CD14-positive monocyte (primary cell): ENCODE results near the gene NOP14. TPM values are rescaled to one million over a fixed set of nuclear protein-coding genes. Genes with fewer than 3 reads are reported as not detected.

Experiments
- DNase-seq, 3 donors: peaks; one replicate each; pipeline ENCODE4 v3.0.0-alpha.2; 2011 to 2022
- H2AFZ ChIP-seq: 2 replicates; pipeline ENCODE4 v1.6.0; 2012; ENCODE audit warnings: mild to moderate bottlenecking, low read depth, low read length, inconsistent platforms; ENCODE audit not compliant: insufficient read depth, poor library complexity, severe bottlenecking
- H3K27ac ChIP-seq, 2 donors: 1 replicate in 1 of 2; 2 replicates in 1 of 2; pipeline ENCODE4 v1.5.1; 2012 to 2013; ENCODE audit warnings: low read length in 2 of 2, control low read depth in 1 of 2, inconsistent platforms in 1 of 2, low read depth in 1 of 2, mild to moderate bottlenecking in 1 of 2
- H3K27me3 ChIP-seq, 2 donors: one replicate each; pipeline versions ENCODE4 v1.6.0 to v1.6.1; 2011 to 2013; ENCODE audit warnings: low read length in 2 of 2; ENCODE audit not compliant: control insufficient read depth in 2 of 2, insufficient read depth in 2 of 2
- H3K36me3 ChIP-seq, 2 donors: replicated peaks in 1 of 2; 1 replicate in 1 of 2; 2 replicates in 1 of 2; pipeline versions ENCODE4 v1.5.1 to v1.6.1; 2012 to 2013; ENCODE audit warnings: low read length in 2 of 2, control low read depth in 1 of 2, inconsistent platforms in 1 of 2, mild to moderate bottlenecking in 1 of 2; ENCODE audit not compliant: insufficient read depth in 2 of 2, control insufficient read depth in 1 of 2
- H3K4me1 ChIP-seq, 2 donors: 1 replicate in 1 of 2; 2 replicates in 1 of 2; pipeline versions ENCODE4 v1.5.1 to v1.6.1; 2012 to 2013; ENCODE audit warnings: low read length in 2 of 2, control low read depth in 1 of 2, inconsistent platforms in 1 of 2, mild to moderate bottlenecking in 1 of 2, moderate library complexity in 1 of 2; ENCODE audit not compliant: insufficient read depth in 2 of 2, control insufficient read depth in 1 of 2
- H3K4me2 ChIP-seq: replicated peaks from 2 replicates; pipeline ENCODE3; 2012; ENCODE audit warnings: low read length, moderate library complexity, mild to moderate bottlenecking; ENCODE audit not compliant: poor library complexity, severe bottlenecking; ENCODE audit errors: extremely low read depth
- H3K4me3 ChIP-seq, 3 experiments: fragments of 200-600 bp in 1 of 3; sonication (generic) in 1 of 3; replicated peaks in 1 of 3; 1 replicate in 2 of 3; 2 replicates in 1 of 3; pipeline ENCODE4 v1.5.1; 2011 to 2013; ENCODE audit warnings: low read length in 3 of 3, mild to moderate bottlenecking in 3 of 3, control low read depth in 2 of 3, low read depth in 2 of 3, inconsistent platforms in 1 of 3, moderate library complexity in 1 of 3
- H3K79me2 ChIP-seq: 2 replicates; pipeline ENCODE4 v1.6.0; 2012; ENCODE audit warnings: mild to moderate bottlenecking, control low read depth, inconsistent platforms, low read length, moderate library complexity; ENCODE audit not compliant: insufficient read depth
- H3K9ac ChIP-seq: 2 replicates; pipeline ENCODE4 v1.6.0; 2017; ENCODE audit warnings: low read length, mild to moderate bottlenecking; ENCODE audit not compliant: insufficient read depth, poor library complexity, severe bottlenecking
- H3K9me3 ChIP-seq, 2 donors: replicated peaks in 1 of 2; 1 replicate in 1 of 2; 2 replicates in 1 of 2; pipeline versions ENCODE4 v1.5.1 to v1.6.1; 2012 to 2013; ENCODE audit warnings: low read length in 2 of 2, control low read depth in 1 of 2; ENCODE audit not compliant: control insufficient read depth in 1 of 2, insufficient read depth in 1 of 2
- H4K20me1 ChIP-seq: 2 replicates; pipeline ENCODE4 v1.6.0; 2012; ENCODE audit warnings: mild to moderate bottlenecking, low read length, control low read depth, moderate library complexity; ENCODE audit not compliant: insufficient read depth
- H3K27ac Mint-ChIP-seq, 7 donors: one replicate each; pipeline ENCODE4 v1.8.0; 2020; ENCODE audit warnings: mild to moderate bottlenecking in 7 of 7, mixed read lengths in 7 of 7, moderate library complexity in 6 of 7, inconsistent platforms in 2 of 7
- H3K27me3 Mint-ChIP-seq, 3 donors: one replicate each; pipeline ENCODE4 v1.8.0; 2021 to 2022; ENCODE audit warnings: low read depth in 3 of 3, mild to moderate bottlenecking in 3 of 3, mixed read lengths in 3 of 3, moderate library complexity in 3 of 3, inconsistent platforms in 1 of 3
- H3K36me3 Mint-ChIP-seq, 2 donors: one replicate each; pipeline ENCODE4 v1.8.0; 2020; ENCODE audit warnings: mixed read lengths in 2 of 2, inconsistent platforms in 1 of 2, mild to moderate bottlenecking in 1 of 2
- H3K4me1 Mint-ChIP-seq: one replicate; pipeline ENCODE4 v1.8.0; 2020; ENCODE audit warnings: mild to moderate bottlenecking, mixed read lengths
- H3K4me3 Mint-ChIP-seq, 2 donors: one replicate each; pipeline ENCODE4 v1.8.0; 2020; ENCODE audit warnings: mild to moderate bottlenecking in 2 of 2, mixed read lengths in 2 of 2, moderate library complexity in 1 of 2
- H3K9me3 Mint-ChIP-seq, 7 donors: one replicate each; pipeline ENCODE4 v1.8.0; 2020 to 2022; ENCODE audit warnings: mixed read lengths in 7 of 7, mild to moderate bottlenecking in 6 of 7, moderate library complexity in 6 of 7, inconsistent platforms in 2 of 7
- CTCF ChIP-seq: fragments of 200-600 bp; IDR thresholded peaks from one replicate; pipeline ENCODE4 v1.8.0; 2022; ENCODE audit warnings: antibody characterized with exemption, mild to moderate bottlenecking
- WGBS: methylation state at CpG from one replicate; pipeline ENCODE4 v1.1.5; 2013; ENCODE audit warnings: missing lambda C conversion rate; ENCODE audit not compliant: insufficient coverage; 5-methylcytosine and 5-hydroxymethylcytosine counted together
- intact Hi-C, 2 donors: fragments of 100-400 bp; cut with micrococcal nuclease; formaldehyde crosslinking; loops; one replicate each; pipeline versions ENCODE4 v1.15.0 to v1.15.1; 2023
- polyA plus RNA-seq, 3 donors: library from polyadenylated mRNA; depleted of rRNA in 1 of 3; unstranded in 2 of 3; stranded (reverse) in 1 of 3; fragments of 300-500 nt in 2 of 3; fragments of >200 nt in 1 of 3; fragmentation: Illumina TruSeq in 2 of 3; gene quantifications; 1 replicate in 2 of 3; 2 replicates in 1 of 3; pipeline ENCODE4 v1.2.3, GENCODE V29; 2012 to 2021

Gene NOP14
- polyA plus RNA-seq, 3 donors, result 3.9 to 6.2 (median 4.3) TPM

GRCh38 chr4:2948895-2949781 lies 14.1 kb downstream of the NOP14 start:
- peaks cover 93 to 98% of the 10 kb centered on the region in 2 donors for H3K36me3 ChIP-seq
- H3K9me3 ChIP-seq, result no peaks in the 10 kb centered on the region
- no peak overlapping the region for H3K4me3 Mint-ChIP-seq
- 96% methylated on average over 3 of the region's 14 CpGs for WGBS
- TF ChIP-seq CTCF, result peak; percentile 20
- H3K27me3 ChIP-seq, result no peaks in the 10 kb centered on the region
- H3K4me1 Mint-ChIP-seq, result no peaks in the 10 kb centered on the region
- peak overlapping the region in 3 of 7 donors; percentile 0 to 46 (median 19) for H3K27ac Mint-ChIP-seq
- H3K27me3 Mint-ChIP-seq, result peaks cover 0 to 2% (median 2%) of the 10 kb centered on the region in 3 donors
- intact Hi-C loops, result no loop called here
- peaks cover 14% of the 10 kb centered on the region for H4K20me1 ChIP-seq
- H3K4me2 ChIP-seq, result no peak overlapping the region
- H3K9ac ChIP-seq, result no peak overlapping the region
- peaks cover 0 to 1% (median 0%) of the 10 kb centered on the region in 7 donors for H3K9me3 Mint-ChIP-seq
- H2AFZ ChIP-seq, result no peak overlapping the region
- H3K79me2 ChIP-seq, result no peaks in the 10 kb centered on the region
- no peak overlapping the region for H3K4me3 ChIP-seq
- H3K36me3 Mint-ChIP-seq, result peaks cover 87 to 99% of the 10 kb centered on the region in 2 donors
- H3K27ac ChIP-seq, result no peak overlapping the region
- DNase-seq, result no peak
- no peaks in the 10 kb centered on the region for H3K4me1 ChIP-seq

- H3K9ac ChIP-seq, result no peak overlapping the region
- H3K4me3 Mint-ChIP-seq, result no peak overlapping the region
- no peaks in the 10 kb centered on the region for H3K4me1 ChIP-seq
- peaks cover 0 to 2% (median 0%) of the 10 kb centered on the region in 3 donors for H3K27me3 Mint-ChIP-seq
- WGBS, result 90% methylated on average over 11 of the region's 11 CpGs
- H3K27me3 ChIP-seq, result no peaks in the 10 kb centered on the region
- H2AFZ ChIP-seq, result no peak overlapping the region
- H4K20me1 ChIP-seq, result peaks cover 5% of the 10 kb centered on the region
- H3K36me3 ChIP-seq, result peaks cover 91 to 98% of the 10 kb centered on the region in 2 donors
- H3K36me3 Mint-ChIP-seq, result peaks cover 82 to 99% of the 10 kb centered on the region in 2 donors
- intact Hi-C loops, result no loop called here
- no peak overlapping the region for H3K4me3 ChIP-seq
- H3K9me3 Mint-ChIP-seq, result peaks cover 0 to 1% (median 0%) of the 10 kb centered on the region in 7 donors
- H3K79me2 ChIP-seq, result no peaks in the 10 kb centered on the region
- H3K4me2 ChIP-seq, result no peak overlapping the region
- H3K27ac ChIP-seq, result no peak overlapping the region
- H3K9me3 ChIP-seq, result no peaks in the 10 kb centered on the region
- no peak overlapping the region for H3K27ac Mint-ChIP-seq
- DNase-seq, result no peak
- no peak for TF ChIP-seq CTCF
- no peaks in the 10 kb centered on the region for H3K4me1 Mint-ChIP-seq
These were observed 15.3 kb downstream of the NOP14 start for GRCh38 chr4:2947926-2948325.
